ENCODE data around the gene MCC.

The MCC gene

DNA sequence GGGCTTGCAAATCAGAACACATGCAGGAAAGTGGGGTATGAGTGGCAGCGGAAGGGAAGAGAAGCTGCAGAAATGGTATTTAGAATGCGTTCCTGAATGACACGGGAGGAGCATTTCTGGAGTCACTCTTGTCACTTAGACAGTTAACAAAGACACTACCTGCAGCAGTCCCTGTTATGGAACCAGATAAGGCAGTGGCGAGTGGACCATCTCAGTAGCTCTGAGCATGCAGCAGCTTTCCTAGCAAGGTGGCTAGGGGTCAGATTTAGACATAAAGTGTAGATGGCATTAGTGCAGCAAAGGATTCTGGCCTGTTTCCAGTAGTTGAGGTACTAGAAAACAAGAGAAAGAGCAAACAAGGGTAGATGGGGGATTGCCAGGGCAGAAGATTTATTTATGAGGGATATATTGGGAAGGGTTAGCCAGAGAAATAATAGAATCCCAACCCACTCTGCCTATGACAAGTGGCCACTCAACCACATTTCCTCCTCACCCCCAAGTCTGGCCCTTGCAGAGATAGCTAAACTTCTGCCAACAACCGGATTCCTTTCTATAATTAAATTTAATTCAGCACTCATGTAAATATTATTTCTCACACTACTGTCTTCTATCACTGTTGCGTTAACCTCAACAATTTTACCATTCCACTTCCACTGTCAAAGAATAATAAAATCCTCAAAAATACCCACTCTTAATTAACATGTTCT, 310.0 kb downstream of the MCC start:
- TF ChIP-seq POLR2AphosphoS5 (IDR thresholded peaks at IDR 0.05; ENCODE audit: low read depth, low read length) (no peak), TAF1 (IDR thresholded peaks at IDR 0.05; ENCODE audit: borderline replicate concordance, insufficient read depth, low read length) (no peak), FOXP2 (optimal IDR thresholded peaks at IDR 0.05; ENCODE audit: borderline replicate concordance, extremely low read depth, extremely low read length, insufficient read depth) (no peak), SIN3A (IDR thresholded peaks at IDR 0.05; ENCODE audit: borderline replicate concordance, insufficient read depth, low read length) (no peak)
- TF ChIP-seq, protein P1, sequence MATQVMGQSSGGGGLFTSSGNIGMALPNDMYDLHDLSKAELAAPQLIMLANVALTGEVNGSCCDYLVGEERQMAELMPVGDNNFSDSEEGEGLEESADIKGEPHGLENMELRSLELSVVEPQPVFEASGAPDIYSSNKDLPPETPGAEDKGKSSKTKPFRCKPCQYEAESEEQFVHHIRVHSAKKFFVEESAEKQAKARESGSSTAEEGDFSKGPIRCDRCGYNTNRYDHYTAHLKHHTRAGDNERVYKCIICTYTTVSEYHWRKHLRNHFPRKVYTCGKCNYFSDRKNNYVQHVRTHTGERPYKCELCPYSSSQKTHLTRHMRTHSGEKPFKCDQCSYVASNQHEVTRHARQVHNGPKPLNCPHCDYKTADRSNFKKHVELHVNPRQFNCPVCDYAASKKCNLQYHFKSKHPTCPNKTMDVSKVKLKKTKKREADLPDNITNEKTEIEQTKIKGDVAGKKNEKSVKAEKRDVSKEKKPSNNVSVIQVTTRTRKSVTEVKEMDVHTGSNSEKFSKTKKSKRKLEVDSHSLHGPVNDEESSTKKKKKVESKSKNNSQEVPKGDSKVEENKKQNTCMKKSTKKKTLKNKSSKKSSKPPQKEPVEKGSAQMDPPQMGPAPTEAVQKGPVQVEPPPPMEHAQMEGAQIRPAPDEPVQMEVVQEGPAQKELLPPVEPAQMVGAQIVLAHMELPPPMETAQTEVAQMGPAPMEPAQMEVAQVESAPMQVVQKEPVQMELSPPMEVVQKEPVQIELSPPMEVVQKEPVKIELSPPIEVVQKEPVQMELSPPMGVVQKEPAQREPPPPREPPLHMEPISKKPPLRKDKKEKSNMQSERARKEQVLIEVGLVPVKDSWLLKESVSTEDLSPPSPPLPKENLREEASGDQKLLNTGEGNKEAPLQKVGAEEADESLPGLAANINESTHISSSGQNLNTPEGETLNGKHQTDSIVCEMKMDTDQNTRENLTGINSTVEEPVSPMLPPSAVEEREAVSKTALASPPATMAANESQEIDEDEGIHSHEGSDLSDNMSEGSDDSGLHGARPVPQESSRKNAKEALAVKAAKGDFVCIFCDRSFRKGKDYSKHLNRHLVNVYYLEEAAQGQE (IDR thresholded peaks at IDR 0.05; ENCODE audit: insufficient read depth in 1 of 2, low read depth in 2 of 2, low read length in 2 of 2) = no peak

DNA sequence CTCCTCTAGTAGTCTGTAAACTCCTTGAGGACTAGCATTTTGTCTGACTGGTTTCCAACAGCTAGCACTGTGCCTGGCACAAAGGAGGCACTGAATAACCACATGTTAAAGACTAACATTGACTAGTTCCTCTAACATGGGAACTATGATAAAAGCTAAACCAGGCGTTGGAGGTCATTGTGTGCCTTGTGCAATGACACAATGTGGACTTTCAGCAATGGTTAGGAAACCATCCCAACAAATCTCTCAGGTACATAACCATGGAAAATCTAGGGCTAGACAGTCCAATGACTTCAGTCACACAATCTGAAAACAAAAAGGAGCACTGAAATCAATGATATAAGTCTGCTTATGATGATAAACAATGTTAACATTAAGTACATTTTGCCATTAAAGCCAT, 311.0 kb downstream of the MCC start:
- no peak for TF ChIP-seq POLR2AphosphoS5 (IDR thresholded peaks at IDR 0.05; ENCODE audit: low read depth, low read length)
- TF ChIP-seq FOXP2 (optimal IDR thresholded peaks at IDR 0.05; ENCODE audit: borderline replicate concordance, extremely low read depth, extremely low read length, insufficient read depth) = no peak
- TF ChIP-seq SIN3A (IDR thresholded peaks at IDR 0.05; ENCODE audit: borderline replicate concordance, insufficient read depth, low read length) = no peak
- TF ChIP-seq TAF1 (IDR thresholded peaks at IDR 0.05; ENCODE audit: borderline replicate concordance, insufficient read depth, low read length) = no peak
- TF ChIP-seq, protein P1 (IDR thresholded peaks at IDR 0.05; ENCODE audit: insufficient read depth in 1 of 2, low read depth in 2 of 2, low read length in 2 of 2) = no peak

DNA sequence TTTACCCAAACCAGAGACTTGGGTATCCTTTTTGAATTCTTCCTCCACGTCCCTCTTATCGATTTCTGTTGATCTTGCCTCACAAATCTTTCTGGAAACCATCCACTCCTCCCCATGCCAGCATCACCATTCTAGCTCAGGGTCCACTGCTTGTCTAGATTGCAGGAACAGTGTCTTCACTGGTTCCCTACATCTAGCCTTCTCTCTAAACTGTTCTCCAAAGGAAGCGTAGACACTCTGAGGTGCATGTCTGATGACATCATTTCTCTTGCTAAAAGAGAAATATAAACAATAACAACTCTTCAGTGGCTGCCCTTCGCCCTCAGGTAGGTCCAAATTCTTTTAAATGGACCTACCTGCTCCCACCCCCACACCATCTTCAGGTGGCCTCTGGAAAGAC, 311.5 kb downstream of the MCC start:
- TF ChIP-seq POLR2AphosphoS5 (IDR thresholded peaks at IDR 0.05; ENCODE audit: low read depth, low read length) (no peak), SIN3A (IDR thresholded peaks at IDR 0.05; ENCODE audit: borderline replicate concordance, insufficient read depth, low read length) (no peak), TAF1 (IDR thresholded peaks at IDR 0.05; ENCODE audit: borderline replicate concordance, insufficient read depth, low read length) (no peak), FOXP2 (optimal IDR thresholded peaks at IDR 0.05; ENCODE audit: borderline replicate concordance, extremely low read depth, extremely low read length, insufficient read depth) (no peak)
- TF ChIP-seq, protein P1 (IDR thresholded peaks at IDR 0.05; ENCODE audit: insufficient read depth in 1 of 2, low read depth in 2 of 2, low read length in 2 of 2) = no peak

DNA sequence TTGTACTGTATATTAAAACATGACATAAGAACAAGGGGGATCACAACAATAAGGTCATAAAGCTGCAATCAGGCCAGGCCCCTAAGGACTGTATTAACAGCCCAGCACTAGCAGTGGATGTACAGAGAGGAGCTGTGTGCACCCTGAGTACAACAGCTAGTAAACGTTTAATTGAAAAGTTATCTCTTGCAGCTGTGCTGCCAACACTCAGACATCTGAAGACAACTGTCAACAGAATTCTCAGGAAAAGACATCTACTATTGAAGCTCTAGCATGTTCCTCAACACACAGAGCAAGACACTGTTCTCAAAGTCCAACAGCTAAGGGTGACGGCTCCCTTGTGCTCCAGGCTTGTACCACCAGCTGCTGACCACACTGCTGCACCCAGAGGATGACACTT, 312.1 kb downstream of the MCC start:
- TF ChIP-seq, protein P1 (IDR thresholded peaks at IDR 0.05; ENCODE audit: insufficient read depth in 1 of 2, low read depth in 2 of 2, low read length in 2 of 2) = no peak
- TF ChIP-seq SIN3A (IDR thresholded peaks at IDR 0.05; ENCODE audit: borderline replicate concordance, insufficient read depth, low read length) (no peak), FOXP2 (optimal IDR thresholded peaks at IDR 0.05; ENCODE audit: borderline replicate concordance, extremely low read depth, extremely low read length, insufficient read depth) (no peak), TAF1 (IDR thresholded peaks at IDR 0.05; ENCODE audit: borderline replicate concordance, insufficient read depth, low read length) (no peak), POLR2AphosphoS5 (IDR thresholded peaks at IDR 0.05; ENCODE audit: low read depth, low read length) (no peak)
